ENCODE results near the gene TMOD1. TPM values are rescaled to one million over a fixed set of nuclear protein-coding genes. Genes with fewer than 3 reads are reported as not detected.

TMOD1 gene
- total RNA-seq, 4 donors from 2014 or later: 9.2 to 20.7 (median 13.6) TPM

- no peak for TF ChIP-seq CTCF (IDR thresholded peaks at IDR 0.05; ENCODE audit: low read depth)
Measured at GRCh38 chr9:97567894-97568202, 66.4 kb downstream of the TMOD1 start.

GRCh38 chr9:97568461-97569275 is 67.2 kb downstream of the TMOD1 start:
- TF ChIP-seq CTCF (IDR thresholded peaks at IDR 0.05; ENCODE audit: low read depth): no peak

- TF ChIP-seq CTCF (IDR thresholded peaks at IDR 0.05; ENCODE audit: low read depth): no peak
Measured at GRCh38 chr9:97570899-97571298, 69.4 kb downstream of the TMOD1 start.

- TF ChIP-seq CTCF (IDR thresholded peaks at IDR 0.05; ENCODE audit: low read depth): no peak
Measured at GRCh38 chr9:97571664-97572063, 70.2 kb downstream of the TMOD1 start.

- no peak for TF ChIP-seq CTCF (IDR thresholded peaks at IDR 0.05; ENCODE audit: low read depth)
Measured at GRCh38 chr9:97572196-97572891, 70.9 kb downstream of the TMOD1 start.

GRCh38 chr9:97572892-97573365 is 71.5 kb downstream of the TMOD1 start:
- no peak for TF ChIP-seq CTCF (IDR thresholded peaks at IDR 0.05; ENCODE audit: low read depth)

GRCh38 chr9:97573482-97574073 is 72.1 kb downstream of the TMOD1 start:
- TF ChIP-seq CTCF (IDR thresholded peaks at IDR 0.05; ENCODE audit: low read depth): no peak

Measured in subcutaneous adipose tissue (tissue), 4 donors.